Measurements from ENCODE around the gene PBX3.

PBX3 gene

DNA sequence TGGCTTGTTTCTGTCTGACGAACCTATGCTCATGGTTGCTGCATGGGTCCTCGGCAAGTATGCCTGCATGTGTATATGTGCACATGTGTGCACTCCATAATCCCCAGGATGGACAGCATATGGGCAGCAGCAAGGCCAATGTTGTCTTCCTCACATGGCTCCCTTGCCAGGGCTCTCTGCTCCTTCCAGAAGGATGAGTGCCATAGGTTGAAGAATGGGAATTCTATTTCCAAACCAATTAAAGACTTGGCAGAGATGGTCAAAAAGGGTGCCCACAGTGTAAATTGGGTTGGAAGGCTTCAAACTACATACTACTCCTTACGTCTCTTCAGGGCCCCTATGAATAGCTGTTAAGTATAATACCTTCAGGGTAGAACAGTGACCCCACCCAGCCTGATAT, 212.1 kb downstream of the PBX3 start:
- no peak for DNase-seq

DNA sequence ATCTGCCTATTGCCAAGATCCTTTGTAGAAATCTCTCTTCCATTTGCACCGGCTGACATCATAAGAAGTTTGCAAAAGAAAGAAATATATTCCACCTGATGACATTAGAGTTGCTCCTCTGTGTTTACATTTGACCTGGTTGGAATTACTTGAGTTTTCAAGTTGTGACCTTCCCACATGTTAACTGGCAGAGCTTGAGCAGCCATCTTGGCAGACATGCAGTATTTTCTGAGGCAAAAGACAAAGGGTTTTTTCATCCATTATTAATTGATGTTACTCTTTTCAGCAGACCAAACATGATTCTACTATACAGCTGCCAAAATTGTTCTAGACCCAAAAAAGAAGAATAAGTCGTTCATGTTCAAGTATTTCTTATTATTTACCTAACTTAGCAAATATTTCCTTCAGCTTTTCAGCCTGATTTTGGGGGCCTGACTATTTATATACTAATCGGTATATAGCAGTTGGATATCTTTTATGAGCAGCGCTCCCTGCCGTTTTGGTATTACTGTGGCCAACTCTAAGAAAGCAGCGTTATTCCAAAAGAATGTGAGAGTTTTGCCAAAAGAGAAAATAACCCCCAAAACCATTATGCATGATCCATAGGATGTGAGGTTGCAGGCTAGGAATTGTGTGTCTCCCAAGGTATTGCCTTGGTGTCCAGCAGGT, 212.9 kb downstream of the PBX3 start:
- DNase-seq: no peak

DNA sequence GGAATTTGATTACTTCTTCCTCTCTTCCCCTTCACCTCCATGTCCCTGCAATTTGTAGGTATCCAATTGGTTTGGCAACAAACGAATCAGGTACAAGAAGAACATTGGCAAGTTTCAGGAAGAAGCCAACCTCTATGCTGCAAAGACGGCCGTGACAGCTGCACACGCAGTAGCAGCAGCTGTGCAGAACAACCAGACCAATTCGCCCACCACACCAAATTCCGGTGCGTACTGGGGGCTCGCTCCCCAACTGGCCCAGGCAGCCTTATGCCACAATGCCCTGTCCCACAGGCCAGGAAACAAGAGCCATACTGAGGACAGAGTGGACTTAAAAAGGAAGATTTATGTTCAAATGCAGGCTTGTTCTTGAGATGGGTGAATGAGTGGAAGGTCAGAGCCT, 213.5 kb downstream of the PBX3 start:
- no peak for DNase-seq

DNA sequence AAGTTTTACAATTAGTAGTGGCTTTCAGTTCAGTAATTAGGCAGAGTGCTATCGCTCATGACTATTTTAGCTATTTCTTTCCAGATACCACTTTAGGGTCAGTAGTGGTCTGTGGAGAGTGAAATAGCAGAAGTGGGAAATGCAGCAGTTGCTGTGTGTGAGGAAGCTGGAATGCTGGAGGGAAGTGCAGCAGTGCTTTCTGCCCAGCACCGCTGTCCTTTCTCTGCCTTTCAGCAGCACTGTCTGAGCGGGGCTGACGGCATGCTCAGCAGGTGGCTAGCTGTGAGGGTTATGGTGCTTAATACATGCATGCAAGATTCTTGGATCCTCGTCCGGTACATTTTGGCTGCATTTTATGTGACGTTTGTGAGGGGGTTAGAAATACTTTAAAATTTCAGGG, 213.9 kb downstream of the PBX3 start:
- DNase-seq: no peak

DNA sequence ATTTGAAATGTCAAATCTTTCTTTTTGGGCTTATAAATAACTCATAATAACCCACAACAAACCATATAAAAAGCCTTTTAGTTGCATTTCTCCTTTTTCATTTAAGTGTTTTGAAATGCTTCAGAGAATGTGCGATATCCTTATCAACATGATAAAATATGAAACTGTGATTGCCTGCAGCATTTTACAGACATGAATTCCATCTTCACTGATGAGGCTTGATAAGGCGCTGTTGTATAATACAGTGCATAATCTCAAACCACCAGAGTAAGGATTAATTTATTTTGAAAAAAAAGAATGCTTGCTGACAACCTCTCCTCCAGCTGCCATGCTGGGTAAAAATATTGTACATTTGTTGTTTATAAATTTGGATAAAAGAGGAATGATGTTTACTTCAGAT, 216.8 kb downstream of the PBX3 start:
- no peak for DNase-seq

DNA sequence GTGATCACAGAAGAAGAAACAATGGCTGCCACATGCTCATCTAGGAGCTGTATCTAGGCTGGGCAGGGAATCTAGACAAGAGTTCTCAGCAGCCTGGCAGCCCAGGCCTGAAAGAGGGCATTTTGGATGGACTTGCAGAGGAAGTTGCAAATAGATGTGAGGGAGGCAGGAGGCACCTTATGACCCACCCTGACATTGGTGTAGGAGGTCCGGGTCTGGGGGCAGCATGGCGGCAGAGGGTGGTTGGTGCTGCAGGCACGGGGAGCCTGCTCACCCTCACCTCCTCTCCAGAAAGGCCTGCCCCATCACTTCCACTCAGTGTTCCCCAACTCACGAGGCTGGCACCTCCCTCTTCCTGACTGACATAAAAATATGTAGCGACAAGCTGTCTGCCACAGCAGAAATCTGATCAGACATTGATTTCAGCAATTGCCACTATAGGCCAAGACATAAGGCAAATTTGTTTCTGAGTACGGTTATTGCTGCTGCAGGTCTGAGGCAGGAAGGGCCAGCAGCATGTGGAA, 217.6 kb downstream of the PBX3 start:
- no peak for DNase-seq

DNA sequence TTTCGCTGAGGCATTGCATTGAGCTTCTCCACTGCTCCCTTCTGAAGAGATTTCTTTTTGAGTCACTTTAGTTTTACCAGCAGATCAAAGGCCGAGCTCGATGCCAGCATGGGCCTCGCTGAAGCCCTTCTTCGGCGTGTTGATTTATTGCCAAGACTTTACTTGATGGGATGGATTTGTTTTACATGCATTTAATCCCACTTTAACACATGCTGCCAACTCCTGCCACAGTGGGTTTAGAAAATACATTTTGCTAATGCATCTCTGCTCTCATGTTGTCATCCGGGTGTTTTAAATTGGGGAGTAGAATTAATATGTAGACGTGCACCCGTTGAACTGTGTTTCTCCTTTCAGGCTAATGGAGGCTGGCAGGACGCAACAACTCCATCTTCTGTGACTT, 218.3 kb downstream of the PBX3 start:
- no peak for DNase-seq

DNA sequence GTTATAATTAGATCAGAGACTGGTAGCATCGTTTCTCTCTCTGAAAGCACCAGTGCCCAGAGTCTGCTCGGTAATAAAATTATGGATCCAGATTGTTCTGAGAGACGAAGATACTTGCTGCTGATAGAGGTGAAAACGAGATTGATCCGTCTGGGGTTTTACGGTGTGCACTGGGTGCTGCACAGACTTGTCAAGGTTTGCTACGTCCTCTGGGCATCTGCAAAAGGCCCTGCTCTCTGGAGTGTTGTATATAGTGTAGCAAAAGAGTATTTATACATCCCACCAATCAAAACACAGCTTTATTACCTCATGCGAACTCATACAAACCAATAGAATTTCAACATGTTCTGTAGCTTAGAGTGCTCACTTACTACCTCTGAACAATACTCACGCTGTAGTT, 219.3 kb downstream of the PBX3 start:
- DNase-seq: no peak

DNA sequence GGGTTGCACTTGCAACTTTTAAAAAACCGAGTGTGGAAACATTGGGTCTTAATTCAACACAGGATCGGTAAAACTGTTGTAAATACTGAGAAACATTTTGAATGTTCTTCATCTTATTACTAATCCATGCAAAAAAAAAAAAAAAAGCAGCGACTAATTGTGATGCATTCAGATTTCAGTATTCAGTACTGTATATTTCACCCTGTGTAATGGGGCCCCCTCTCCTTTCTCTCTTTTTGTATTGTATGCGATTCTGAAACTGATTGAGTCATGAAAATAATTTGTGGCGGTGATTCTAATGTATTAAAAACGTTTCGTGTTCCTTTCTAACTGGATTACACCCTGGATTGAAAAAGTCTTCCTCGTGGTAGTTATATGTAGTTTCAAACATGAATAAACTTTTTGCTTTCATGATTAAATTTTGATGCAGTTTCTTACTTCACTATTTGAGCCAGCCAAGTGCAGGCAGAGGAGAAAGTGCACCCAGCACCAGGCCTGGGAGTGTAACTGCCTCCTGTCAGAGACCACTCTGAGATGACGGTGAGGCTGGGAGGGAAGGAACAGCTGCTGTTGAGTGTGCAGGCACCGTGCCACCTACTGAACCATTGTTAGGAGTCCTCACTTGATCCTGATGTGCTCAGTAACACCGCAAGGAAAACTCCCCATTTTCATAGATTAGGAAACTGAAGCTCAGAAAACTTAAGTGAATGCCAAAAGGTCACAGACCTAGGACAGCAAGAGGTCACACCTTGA, 220.0 kb downstream of the PBX3 start:
- DNase-seq: no peak

DNA sequence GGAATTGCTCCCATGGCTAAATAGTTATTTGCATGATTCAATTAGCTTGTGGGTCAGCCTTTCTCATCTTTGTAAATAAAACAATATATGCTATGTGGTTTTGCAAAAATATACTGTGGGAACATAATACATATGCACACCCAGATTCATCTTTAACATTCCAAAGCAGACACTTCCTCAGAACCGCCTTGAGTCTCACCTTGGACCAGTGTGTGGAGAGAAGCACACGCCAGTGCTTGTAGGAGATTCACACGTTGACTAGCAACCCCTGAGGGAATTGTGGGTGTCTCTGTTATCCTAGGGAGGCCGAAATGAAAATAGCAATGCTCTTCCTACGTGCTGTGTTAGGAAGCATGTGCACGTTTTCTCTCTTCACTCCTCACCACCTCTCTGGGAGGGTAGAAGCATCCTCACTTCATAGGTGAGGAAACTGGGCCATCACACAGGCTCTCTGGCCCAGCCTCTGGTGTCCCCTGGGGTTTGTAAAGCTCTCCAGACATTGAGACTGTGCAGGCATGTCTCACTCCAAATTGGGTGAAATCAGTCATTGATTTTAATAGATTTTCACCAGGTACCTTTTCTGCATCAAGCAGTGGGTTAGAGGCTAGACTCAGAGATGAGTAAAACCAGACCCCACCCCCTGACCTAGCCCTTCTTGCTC, 221.7 kb downstream of the PBX3 start:
- DNase-seq: no peak

DNA sequence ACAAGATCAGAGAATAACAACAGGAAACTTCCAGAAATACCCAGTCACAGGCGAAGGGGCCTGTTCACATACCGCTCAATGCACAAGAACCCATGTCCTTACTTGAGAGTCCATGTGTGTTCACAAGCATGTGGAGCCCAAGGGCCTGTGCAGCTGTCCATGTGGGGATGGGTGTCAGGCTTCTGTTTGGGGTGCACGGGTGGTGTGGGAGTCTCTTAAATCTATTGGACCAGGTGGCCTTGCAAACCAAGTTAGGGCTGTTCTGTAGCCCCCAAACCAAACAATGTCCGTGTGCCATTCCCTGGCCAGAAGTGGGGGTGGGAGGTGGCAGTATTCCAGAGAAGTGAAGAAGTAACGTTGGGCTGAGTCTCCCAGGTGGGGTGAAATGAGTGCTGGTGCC, 222.3 kb downstream of the PBX3 start:
- no peak for DNase-seq

DNA sequence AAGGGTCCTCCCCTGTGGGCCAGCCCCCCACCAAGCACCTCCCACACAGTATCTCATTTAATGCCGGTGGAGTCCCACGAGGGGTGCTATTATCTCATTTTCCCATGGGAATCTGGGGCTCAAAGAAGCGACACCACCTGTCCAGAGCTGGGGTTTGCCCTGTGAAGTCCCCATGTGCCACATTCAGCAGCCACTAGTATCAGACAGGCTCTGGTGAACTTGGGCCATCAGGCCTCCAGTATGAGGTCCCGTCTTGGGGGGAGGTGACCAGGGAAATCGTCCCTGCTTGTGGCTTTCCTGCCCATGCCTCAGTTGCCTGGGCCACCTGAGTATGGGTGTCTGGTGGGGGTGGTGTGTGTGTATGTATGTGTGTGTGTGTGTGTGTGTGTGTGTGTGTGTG, 222.7 kb downstream of the PBX3 start:
- DNase-seq: no peak

DNA sequence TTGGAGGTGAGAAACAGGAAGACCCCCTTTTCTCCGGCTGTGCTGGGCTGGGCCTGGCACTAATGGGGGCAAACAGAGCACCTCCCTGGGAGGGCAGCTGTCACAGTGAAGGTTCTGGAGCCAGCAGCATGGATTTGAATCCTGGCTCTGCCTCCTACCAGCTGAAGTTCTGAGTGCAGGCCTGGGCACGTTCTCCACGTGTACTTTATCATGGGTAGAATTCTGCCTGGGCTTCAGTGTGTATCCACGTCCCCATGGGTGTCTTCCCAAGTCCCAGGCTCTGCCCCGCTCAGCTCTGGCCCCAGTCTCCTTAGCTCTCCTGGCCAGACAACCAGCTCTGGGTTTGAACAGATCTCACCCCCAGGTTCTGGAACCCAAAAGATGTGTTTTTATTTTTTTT, 223.2 kb downstream of the PBX3 start:
- no peak for DNase-seq

DNA sequence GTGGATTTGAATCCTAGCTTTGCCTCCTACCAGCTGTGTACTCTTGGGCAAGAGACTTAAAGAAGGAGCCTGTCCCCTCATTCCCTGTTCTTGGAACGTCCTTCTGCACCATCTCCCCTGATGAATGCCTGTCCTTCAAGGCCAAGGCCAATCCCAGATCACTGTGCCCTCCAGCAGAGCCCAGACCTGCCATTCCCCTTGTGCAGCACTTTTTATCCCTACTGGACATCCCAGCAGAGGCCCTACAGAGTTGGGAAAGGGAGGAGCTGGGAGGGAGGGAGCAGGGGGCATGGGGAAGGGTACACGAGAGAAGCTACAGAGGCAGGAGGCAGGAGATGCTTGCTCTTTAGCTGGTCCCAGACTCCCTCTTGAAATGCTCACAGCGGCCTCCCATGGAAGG, 223.9 kb downstream of the PBX3 start:
- no peak for DNase-seq

DNA sequence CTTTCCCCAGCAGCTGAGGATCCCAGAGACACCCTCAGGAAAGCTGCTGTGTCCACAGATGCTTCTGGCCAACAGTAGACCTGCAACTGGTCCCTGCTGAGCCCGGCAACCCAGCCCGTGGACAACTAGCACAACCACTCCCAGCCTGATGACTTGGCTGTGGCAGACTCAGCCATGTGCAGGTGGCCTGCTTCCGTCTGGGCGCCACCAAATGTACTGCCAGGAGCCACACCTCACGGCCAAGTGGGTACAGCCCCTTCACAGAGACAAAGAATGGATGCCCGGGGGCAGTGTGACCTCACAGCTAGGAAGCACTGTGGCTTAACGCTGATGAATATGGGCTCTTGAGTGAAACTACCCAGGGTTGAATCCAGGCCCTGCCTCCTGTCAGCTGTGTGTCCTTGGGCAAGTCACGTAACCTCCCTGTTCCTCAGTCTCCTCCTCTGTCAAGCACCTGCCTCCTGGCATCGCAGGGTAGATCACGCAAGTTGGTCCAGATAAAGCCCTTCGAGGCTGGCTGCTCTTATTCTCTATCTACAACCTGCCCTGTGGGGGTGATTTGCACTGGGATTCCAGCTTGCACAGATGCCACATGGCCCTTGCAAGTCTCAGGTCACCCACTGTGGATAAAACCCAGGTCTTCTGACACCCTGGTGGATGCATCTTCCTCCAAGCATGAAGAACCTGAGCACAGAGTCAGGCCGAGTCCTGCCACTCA, 225.0 kb downstream of the PBX3 start:
- no peak for DNase-seq

DNA sequence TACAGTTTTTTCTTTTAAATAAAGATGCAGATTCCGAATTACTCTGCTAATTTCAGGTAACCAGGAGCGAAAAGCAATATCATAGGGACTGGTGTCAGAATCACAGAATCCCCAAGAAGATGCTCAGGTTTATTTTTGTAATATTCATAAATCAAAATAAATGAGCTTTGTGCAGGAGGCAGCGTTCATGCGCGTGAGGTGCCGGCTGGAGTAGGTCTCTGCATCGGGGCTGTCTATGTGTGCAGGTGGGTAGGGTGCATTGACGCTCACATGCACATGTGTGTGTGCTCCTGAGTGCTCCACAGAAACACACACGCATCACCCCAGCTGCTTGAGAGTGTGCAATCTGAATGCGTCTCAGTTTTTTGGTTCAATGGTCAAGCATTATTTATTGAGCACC, 226.4 kb downstream of the PBX3 start:
- no peak for DNase-seq

DNA sequence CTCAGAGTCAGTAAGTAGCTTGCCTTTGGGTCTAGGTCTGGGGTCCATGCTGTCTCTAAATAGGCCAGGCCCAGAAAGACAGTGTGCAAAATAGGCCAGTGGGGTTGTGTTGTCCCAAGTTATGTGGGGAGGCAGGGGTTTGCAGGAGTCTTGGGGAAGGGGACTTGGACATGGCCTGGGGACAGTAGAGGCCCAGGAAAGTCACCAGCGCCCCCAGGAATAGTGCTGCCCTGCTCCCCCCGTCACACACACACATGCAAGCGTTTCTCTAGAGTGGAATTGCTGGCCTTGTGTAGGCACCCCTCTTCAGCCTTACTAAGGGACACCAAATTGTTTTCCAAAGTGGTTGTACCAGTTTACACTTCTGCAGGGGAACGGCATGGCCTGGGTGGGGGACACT, 227.5 kb downstream of the PBX3 start:
- DNase-seq: no peak

DNA sequence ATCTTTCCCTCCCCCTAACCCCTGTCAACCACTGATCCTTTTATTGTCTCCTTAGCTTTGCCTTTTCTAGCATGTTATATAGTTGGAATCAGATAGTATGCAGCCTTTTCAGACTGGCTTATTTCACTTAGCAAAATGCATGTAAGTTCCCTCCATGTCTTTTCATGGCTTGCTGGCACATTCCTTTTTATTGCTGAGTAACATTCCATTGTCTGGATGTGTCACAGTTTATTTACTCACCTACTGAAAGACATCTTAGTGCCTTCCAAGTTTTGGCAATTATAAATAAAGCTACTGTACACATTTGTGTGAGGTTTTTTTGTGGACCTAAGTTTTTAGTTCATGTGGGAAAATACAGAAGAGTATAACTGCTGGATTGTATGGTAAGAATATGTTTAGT, 230.1 kb downstream of the PBX3 start:
- no peak for DNase-seq

DNA sequence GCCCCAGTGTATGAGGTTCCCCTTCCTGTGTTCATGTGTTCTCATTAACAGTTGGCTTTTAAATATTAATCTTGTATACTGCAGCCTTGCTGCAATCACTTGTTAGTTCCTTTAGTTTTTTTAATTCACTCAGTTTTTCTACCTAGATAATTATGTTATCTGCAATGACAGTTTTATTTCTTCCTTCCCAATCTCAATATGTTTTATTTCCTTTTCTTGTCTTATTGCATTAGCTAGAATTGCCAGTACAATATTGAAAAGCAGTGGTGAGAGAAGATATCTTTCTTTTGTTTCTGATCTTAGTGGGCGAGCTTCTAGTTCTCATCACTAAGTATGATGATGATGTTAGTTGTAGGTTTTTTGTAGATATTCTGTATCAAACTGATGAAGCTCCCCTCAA, 232.2 kb downstream of the PBX3 start:
- DNase-seq: no peak

DNA sequence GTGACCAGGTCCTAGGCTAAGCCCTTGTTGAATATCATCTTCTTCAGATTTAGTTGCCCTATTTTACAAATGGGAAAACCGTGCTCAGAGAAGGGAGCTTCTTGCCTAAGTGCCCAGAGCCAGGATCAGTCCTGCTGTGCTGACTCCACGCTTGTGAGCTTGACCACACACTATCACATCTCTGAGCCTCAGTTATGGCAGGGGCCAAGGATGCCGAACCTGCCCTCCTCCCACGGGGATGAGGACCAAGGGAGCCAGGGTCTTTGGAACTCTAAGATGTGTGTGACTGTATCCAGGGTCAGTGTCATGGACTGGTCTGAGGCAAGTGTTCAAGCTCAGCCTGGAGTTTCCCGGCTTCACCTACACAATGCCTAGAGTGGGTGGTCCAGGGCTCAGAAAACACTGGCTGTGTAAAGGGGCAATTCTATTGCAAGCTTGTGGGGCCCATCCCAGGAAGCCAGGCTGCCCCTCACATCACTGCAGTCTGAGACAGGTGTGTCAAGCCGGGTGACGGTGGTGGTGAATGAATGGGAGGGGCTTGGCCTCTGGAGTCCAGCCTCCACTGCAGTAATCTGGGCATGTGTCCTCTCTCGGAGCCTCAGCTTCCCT, 235.7 kb downstream of the PBX3 start:
- no peak for DNase-seq

DNA sequence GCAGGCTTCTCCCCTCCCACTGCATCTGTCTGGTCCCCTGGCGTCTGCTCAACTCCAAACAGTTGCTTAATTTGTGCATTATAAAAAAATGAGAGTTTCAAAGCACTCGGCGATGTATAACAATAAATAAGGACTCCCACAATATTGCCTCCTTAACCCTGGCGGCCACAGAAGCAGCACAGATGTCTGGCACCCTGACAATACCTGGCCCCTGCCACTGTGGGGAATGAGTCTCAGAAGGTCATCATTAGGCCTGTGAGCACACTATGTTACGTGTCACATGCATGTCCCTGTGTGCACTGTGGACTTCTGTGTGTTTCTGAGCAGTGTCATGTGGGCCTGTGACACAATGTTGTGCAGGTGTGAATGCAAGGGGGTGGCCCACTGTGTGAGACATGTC, 236.5 kb downstream of the PBX3 start:
- DNase-seq: no peak

DNA sequence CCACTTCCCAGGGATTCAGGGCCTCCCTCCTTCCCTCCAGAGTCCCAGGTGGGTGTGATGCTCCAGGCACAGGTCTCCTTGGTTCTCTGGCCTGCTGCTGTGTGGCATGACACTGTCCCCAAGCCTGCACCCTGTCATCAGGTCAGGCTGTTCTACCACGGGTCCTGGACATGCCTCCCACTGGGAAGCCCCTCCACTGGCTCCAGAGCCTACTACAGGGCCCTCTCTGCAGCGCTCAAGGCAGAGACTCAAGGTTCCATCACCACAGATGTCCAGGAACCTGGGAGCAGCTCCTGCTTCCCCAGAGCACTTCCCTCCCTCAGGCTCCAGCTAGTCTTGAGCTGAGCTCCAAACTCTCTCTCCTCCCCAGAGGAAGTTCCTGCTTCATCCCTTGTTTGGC, 237.3 kb downstream of the PBX3 start:
- DNase-seq: no peak

All from OCI-M1 (cell line).